Nucleus accumbens (tissue), 56 donors: Measurements from ENCODE around the gene ADAMTS2.

Experiments
- DNase-seq, 56 donors: peaks; one replicate each; lab custom pipeline; 2025; lab: John Stamatoyannopoulos, UW

ADAMTS2 gene

GRCh38 chr5:179123491-179124272, 221.6 kb downstream of the ADAMTS2 start:
- DNase-seq, result no peak

DNA sequence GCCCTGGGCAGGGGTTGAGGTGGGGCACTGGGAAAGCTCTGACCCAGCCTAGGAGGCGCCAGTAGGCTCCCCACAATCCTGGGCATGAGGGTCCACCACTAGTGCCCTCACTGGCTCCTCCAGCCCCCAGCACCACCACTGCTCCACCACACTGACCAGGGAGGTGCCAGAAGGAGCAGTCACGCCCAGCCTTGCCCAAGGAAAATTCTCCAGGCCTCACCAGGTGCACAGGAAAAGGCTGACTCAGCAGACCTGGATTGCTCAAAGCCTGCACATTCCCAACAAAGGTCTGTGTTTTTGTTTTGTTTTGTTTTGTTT, 222.2 kb downstream of the ADAMTS2 start:
- DNase-seq, result no peak

- no peak for DNase-seq
These were observed 222.7 kb downstream of the ADAMTS2 start for GRCh38 chr5:179122411-179123108.

DNA sequence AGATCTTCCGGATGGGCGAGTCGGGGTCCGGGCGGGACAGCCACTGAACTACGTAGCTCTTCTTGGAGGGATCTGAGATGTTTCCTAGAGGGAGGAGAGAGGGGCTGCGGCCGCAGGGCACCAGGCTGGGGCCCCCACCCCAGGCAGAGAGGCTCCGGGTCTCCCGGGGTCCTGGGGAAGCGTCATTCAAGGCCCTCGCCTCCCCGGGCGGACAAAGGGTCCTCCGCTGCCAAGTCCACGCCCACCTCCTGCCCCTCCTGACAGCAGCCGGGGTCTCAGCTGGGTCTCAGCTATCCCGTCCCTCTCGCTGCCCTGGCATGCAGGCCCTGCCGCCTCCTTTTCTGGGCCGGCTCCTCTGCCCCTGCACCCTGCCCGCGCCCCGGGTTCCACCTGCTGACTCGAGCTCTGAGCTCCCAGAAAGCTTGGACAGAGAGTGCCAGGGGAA, 223.6 kb downstream of the ADAMTS2 start:
- DNase-seq, result no peak

GRCh38 chr5:179120951-179121666, 224.2 kb downstream of the ADAMTS2 start:
- no peak for DNase-seq

- no peak for DNase-seq
These were observed 224.8 kb downstream of the ADAMTS2 start for GRCh38 chr5:179120421-179120861.

- no peak for DNase-seq
These were observed 225.7 kb downstream of the ADAMTS2 start for GRCh38 chr5:179119415-179120170.

GRCh38 chr5:179118756-179119414, 226.4 kb downstream of the ADAMTS2 start:
- DNase-seq, result no peak

DNA sequence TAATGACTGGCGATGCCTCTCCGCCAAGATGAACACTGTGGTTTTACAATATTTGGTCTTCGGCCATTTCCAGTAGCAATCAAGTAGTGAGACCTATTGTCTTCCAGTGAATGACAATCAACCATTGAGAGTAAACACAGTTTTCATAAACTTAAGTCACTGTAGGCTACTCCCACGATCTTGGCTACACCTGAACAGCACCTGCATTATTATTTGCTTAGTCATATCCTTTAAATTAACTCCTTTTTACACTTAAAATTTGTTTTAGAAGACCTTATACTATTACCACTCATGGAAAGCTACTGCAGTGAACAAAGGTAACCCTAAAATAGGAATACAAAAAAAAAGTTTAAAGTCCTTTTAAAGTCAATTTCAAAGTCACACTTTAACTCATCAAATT, 226.9 kb downstream of the ADAMTS2 start:
- DNase-seq, result no peak

DNA sequence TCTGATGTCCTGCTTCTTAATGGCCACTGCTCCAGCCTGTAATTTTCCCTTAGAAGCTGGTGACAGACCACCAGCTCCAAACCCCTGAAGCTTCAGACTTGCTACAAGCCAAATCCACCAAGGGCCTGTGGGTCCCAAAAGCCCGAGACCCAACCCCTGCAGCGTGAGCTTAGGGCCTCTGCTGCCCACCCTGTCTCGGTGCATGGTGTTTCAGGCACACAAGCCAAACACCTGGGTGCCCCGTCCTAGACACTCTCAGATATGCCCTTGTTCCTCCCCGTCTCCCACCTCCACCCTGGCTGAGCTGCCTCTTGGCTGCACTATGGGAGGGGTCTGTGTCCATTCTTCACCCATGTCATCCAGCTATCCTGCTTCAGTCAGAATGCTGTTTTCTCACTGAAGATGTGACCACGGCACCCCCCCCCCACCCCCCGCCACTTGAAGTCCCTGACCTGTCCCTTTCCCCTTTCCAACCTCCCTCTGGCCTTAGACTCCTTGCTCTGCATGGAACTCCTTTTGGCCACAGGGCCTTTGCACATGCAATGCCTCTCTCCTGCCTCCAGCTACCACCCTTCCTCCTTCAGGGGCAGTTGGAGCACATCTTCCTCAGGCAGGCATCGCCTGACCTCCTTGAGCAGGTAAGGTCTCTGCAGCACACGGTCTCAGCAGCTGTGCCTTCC, 229.3 kb downstream of the ADAMTS2 start:
- no peak for DNase-seq

DNA sequence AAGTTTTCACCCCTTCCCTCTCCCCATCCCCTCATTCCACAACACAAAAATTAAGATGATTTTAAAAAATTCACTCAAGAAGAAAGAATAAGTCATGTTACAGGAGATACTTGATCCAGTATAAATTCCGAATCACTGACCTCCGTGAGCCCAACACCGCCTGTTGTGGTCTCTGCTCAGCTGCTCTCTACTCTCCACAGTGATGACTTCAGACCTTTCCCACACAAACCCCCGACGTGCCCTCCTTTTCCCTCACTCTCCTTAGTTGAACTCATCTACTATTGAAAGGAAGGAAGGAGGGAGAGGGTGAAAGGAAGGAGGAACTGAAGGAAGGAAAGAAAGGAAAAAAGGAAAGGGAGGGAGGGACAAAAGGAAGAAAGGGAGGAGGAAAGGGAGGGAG, 230.0 kb downstream of the ADAMTS2 start:
- DNase-seq, result no peak

DNA sequence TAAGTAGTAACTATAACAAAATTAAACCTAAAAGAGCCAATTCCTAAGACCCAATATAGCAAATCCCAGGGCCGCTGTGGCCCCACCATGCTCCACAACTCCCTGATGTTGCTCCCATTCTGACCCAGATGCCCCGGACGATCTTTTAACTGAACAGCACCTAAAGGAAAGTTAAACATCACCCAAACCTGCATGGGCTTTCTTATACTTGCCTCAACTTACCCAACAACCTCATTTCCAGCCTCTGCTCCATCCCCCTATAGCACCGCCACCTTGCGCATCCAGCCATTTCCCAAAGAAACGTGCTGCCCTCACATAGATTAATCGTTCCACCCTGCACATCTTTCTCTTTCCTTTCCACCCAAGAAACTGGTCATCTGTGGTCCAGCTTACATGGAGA, 230.5 kb downstream of the ADAMTS2 start:
- no peak for DNase-seq

DNA sequence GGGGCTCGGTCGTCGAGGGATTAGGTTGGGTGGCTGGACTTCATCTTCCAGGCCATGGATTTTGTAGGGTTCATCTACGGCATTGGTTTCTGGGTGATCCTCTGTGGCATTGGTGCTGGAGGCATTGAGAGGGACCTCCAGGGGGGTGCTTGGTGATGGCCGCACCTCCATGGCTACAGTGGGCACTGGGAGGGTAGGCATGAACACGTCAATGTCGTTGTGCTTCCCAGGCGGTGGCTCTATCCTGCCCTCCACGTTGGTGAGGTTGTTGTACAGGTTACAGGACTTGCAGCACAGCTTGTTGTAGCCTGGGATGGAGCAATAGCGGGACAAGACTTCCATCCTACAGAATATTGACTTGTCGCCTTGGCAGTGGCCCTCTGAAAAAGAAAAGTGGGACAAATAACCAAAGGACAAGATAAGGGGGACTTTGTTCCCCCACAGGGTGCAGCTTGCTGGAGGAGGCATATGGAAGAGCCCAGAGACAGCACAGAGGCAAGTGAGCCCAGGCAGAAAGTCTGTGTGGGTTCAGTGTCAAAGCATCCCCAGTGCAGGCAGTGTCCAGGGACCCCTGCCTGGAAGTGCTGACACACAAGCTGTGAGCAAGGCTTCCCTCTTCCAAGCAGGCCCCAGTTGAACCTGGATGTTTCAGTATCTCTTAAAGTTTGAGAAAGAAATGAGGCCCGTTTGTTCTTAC, 231.2 kb downstream of the ADAMTS2 start:
- DNase-seq, result no peak

- no peak for DNase-seq
These were observed 232.1 kb downstream of the ADAMTS2 start for GRCh38 chr5:179113143-179113530.

DNA sequence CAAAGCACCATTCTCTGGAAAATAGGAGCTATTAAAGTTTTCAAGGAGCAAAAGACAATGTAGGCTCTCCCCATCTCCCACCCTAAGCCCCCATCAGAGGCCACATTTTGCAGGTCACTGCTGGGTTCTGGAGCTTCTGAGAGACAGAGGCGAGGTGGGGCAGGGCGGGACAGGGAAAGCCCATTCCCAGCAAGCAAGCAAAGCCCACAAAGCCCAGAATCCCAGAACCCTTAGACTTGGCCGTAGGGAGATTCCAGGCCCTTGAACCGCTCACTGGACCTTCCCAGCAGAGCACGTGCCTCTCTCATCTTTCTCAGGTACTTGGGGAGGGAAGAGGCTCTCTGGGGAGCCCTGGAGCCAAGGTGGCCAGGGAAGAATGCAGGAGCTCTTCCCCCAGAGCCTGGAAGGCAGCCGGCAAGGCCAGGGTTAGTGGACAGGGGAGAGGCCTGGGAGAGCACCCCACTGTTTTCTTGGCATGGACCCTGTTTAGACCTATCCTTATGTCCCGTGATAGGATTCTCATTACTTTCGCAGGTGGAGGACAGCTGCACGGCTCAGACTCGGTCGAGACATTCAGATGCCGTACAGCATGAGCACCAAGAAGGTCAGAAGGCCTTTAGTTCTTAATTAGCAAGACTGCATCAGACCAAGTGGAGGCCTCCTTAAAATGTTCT, 232.7 kb downstream of the ADAMTS2 start:
- DNase-seq, result no peak

DNA sequence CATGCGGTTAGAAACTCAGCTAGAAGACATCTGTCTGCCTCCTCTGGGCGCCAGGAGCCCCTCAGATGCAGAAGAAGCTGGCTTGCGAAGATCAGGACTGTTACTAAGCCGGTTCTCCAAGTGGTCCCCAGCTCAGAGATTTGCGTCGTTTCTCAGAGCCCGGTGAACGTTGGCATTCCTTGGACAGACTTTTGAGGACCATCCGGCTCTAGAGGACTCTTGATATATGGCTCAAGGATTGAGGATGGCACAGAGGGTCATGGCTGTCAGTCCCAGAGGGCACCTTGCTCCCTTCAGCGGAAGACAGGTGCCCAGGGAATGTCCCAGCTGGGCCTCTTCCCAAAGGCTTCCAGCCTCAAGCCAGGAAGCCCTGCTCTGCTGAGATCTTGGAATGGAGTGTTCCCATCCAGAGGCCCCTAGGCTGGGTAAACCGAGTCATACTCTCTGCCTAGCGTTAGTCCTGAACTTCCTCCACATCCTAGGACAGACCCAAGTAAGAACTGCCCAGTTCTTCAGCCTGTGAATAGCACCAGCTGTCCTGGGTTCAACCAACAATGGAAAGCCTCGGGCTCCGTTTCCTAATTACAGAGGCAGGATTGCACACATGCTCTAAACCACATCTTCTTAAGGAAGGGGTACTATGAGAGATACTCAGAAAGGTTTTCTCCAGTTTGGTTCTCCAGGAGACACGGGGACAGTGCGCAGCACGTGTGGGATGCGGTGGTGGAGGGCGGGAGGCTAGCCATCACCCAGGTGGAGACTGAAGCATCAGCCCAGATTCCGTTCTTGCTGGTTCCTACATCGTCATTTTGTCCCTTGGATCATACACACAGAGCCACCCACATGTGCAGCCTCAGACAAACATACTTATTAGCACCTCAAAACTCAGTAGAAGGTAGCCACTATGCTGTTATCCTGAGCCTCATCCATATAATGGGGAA, 233.7 kb downstream of the ADAMTS2 start:
- no peak for DNase-seq

DNA sequence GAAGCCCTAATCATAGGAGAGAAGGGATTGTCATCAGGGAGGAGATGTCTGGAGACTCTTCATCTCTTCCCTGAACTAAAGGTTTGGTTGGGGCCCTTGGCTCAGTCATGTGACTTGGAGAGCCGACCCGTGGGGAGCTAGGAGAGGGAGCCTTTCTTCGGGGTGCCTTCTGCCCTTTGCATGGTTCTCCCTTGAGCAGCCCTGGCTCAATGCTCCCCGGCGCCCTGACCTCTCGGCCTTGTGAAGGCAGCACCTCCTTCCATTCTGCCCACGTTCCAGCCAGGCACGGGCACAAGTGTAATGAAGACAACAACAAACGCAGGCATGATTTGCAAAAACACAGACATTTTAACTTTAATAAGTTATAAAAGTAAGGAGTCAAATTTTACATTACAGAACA, 234.7 kb downstream of the ADAMTS2 start:
- no peak for DNase-seq
